Panc1 (cell line): ENCODE measurements around the gene DLG5.

Source experiments
- CTCF ChIP-seq: fragments of 450-650 bp; IDR thresholded peaks from 2 replicates; pipeline ENCODE4 v1.5.1; 2017; ENCODE audit warnings: mild to moderate bottlenecking
- POLR2AphosphoS5 ChIP-seq: IDR thresholded peaks from 2 replicates; pipeline ENCODE4 v1.6.1; 2012; ENCODE audit warnings: mild to moderate bottlenecking, low read depth, low read length, moderate library complexity
- TF ChIP-seq, protein P1 (sequence below), 2 experiments: IDR thresholded peaks; 2 replicates each; pipeline ENCODE4 v1.6.1; 2011 to 2012; ENCODE audit warnings: low read depth in 2 of 2, control low read depth in 1 of 2, low read length in 1 of 2, mild to moderate bottlenecking in 1 of 2, moderate library complexity in 1 of 2; ENCODE audit not compliant: insufficient read depth in 1 of 2

- TF ChIP-seq CTCF (no peak), POLR2AphosphoS5 (no peak)
- TF ChIP-seq, protein P1, sequence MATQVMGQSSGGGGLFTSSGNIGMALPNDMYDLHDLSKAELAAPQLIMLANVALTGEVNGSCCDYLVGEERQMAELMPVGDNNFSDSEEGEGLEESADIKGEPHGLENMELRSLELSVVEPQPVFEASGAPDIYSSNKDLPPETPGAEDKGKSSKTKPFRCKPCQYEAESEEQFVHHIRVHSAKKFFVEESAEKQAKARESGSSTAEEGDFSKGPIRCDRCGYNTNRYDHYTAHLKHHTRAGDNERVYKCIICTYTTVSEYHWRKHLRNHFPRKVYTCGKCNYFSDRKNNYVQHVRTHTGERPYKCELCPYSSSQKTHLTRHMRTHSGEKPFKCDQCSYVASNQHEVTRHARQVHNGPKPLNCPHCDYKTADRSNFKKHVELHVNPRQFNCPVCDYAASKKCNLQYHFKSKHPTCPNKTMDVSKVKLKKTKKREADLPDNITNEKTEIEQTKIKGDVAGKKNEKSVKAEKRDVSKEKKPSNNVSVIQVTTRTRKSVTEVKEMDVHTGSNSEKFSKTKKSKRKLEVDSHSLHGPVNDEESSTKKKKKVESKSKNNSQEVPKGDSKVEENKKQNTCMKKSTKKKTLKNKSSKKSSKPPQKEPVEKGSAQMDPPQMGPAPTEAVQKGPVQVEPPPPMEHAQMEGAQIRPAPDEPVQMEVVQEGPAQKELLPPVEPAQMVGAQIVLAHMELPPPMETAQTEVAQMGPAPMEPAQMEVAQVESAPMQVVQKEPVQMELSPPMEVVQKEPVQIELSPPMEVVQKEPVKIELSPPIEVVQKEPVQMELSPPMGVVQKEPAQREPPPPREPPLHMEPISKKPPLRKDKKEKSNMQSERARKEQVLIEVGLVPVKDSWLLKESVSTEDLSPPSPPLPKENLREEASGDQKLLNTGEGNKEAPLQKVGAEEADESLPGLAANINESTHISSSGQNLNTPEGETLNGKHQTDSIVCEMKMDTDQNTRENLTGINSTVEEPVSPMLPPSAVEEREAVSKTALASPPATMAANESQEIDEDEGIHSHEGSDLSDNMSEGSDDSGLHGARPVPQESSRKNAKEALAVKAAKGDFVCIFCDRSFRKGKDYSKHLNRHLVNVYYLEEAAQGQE (IDR thresholded peaks at IDR 0.05; ENCODE audit: insufficient read depth in 1 of 2, low read depth in 2 of 2, low read length in 1 of 2), result no peak
Observed at GRCh38 chr10:77920495-77920894, 6.1 kb downstream of the DLG5 start.
